DND-41 (cell line): ENCODE data around the gene EPHB1.

Experiments
- CTCF ChIP-seq: IDR thresholded peaks from 2 replicates; pipeline ENCODE4 v1.5.1; 2012; ENCODE audit warnings: borderline replicate concordance, low read length, moderate library complexity, mild to moderate bottlenecking; ENCODE audit not compliant: poor library complexity, severe bottlenecking; ENCODE audit errors: extremely low read depth
- EZH2 ChIP-seq: IDR thresholded peaks from 3 replicates; pipeline ENCODE4 v1.6.1; 2012; ENCODE audit warnings: borderline replicate concordance, low read depth, mild to moderate bottlenecking, moderate library complexity, low read length, inconsistent platforms; ENCODE audit not compliant: severe bottlenecking

GRCh38 chr3:134776518-134776917, 18.5 kb upstream of the EPHB1 start:
- no peak for TF ChIP-seq CTCF
- no peak for TF ChIP-seq EZH2
